Activated T-cell treated with anti-CD3 and anti-CD28 coated beads, Interleukin-2, amount 50 U/mL, for 4 hours (primary cell): ENCODE measurements around the gene KMT5B. TPM values are rescaled to one million over a fixed set of nuclear protein-coding genes. Genes with fewer than 3 reads are reported as not detected.
"Not testable (repeated sequence)": the region's sequence is repeated elsewhere in the genome, so short reads cannot be mapped to it uniquely, and the experiment has no call there.

Experiments used
- ATAC-seq, 2 donors: fragments of 200-7000 bp; cut with Tn5 transposase; one replicate each; pipeline ENCODE4 v1.10.0; 2021
- DNase-seq: peaks from one replicate; pipeline ENCODE4 v3.0.0-alpha.2; 2020
- H3K27me3 Mint-ChIP-seq: one replicate; pipeline ENCODE4 v1.8.0; 2021; ENCODE audit warnings: low read depth, mixed read lengths
- H3K36me3 Mint-ChIP-seq: one replicate; pipeline ENCODE4 v1.8.0; 2022; ENCODE audit warnings: mixed read lengths; ENCODE audit not compliant: insufficient read depth
- H3K4me1 Mint-ChIP-seq: one replicate; pipeline ENCODE4 v1.8.0; 2021; ENCODE audit warnings: low read depth, mixed read lengths
- H3K4me3 Mint-ChIP-seq: one replicate; pipeline ENCODE4 v1.8.0; 2021; ENCODE audit warnings: mild to moderate bottlenecking, moderate library complexity, mixed read lengths
- H3K9me3 Mint-ChIP-seq: one replicate; pipeline ENCODE4 v1.8.0; 2021; ENCODE audit warnings: mixed read lengths
- total RNA-seq, 3 donors: library from RNA; stranded (reverse); gene quantifications; one replicate each; pipeline ENCODE4 v1.2.1, GENCODE V29; 2021

KMT5B gene
- 10 to 100 TPM; 23.5 to 30.0 (median 25.7) TPM for total RNA-seq

DNA sequence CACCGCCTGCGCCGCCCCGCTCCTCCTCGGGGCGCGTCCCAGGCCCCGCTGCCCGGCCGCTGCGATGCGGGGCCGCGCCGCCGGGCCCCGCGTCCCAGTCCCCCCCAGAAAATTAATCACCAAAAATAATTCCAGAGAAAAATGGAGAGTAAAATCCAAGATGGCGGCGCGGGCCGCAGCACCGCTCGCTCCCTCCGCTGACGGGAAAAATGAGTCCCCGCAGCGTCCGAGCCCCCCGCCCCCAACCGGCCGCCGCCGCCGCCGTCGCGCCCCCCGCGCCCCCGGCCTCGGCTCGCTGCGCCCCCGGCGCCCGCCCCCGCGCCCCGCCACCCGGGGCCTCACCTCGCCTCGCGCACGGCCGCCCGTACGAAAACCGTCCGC is at the start of gene KMT5B:
KMT5B (minus strand) TSS at position 162 of the 381 bp plus-strand sequence. CDS start 23,220 bp downstream, outside the sequence.
- Mint-ChIP-seq H3K4me3 (peak within 1 kb of the TSS; percentile 87), H3K36me3 (no peaks in the 10 kb centered on the region), H3K27me3 (peaks cover 3% of the 10 kb centered on the region), H3K4me1 (peaks cover 44% of the 10 kb centered on the region), H3K9me3 (no peaks in the 10 kb centered on the region)
- ATAC-seq (peak; percentile 12 to 15), DNase-seq (peak; percentile 58)

DNA sequence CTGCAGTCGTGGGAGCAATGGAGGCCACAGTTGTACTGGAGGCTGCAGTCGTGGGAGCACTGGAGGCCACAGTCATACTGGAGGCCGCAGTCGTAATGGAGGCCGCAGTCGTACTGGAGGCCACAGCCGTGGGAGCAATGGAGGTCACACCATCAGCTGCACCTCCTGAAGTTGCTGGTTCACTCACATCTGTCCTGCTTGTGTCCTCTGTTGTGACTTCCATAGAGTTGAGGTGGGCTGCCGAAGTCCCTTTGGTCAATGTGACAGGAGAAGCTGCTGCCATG is 49.4 kb upstream of the KMT5B start:
- peaks cover 13% of the 10 kb centered on the region for H3K36me3 Mint-ChIP-seq
- no peak for ATAC-seq
- no peaks in the 10 kb centered on the region for H3K27me3 Mint-ChIP-seq
- no peak overlapping the region for H3K4me3 Mint-ChIP-seq
- peaks cover 2% of the 10 kb centered on the region for H3K4me1 Mint-ChIP-seq
- DNase-seq = no peak
- no peaks in the 10 kb centered on the region for H3K9me3 Mint-ChIP-seq

DNA sequence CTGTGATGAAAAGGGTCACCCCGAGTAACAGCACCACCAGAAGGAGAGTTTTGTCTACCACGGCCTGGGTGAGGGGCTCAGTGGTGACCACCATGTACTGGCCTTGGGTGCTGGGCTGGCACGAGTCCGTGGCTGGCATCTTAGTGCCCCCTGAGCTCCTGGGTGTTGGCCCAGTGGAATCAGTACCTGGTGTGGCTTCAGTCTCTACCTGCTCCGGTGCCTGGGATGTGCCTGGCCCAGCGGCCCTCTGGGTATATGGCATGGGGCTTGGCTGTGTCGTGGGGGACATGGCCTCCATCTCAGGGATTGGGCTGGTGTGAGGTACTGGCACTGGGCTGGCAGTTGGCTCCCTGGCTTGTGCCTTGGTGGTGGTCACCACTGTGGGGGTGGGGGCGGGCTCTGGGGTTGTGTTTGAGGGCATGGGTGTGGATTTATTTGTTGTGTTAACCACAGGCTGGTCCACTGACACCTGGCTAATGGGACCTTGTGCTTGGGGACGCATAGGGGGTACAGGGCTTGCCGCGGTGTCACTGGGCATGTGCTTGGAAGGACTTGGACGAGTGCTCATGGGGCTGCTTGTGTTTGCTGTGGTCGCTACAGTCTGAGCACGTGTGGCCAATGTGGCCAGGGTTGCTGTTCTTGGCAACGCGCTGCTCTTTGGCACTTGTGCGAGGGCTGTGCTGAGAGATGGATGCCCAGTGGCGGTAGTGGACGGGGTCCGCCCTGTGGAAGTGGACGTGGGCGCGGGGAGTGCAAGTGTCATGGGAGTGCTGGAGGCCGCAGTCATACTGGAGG is 48.9 kb upstream of the KMT5B start:
- no peak for DNase-seq
- peaks cover 13% of the 10 kb centered on the region for H3K36me3 Mint-ChIP-seq
- ATAC-seq = no peak
- no peaks in the 10 kb centered on the region for H3K9me3 Mint-ChIP-seq
- no peaks in the 10 kb centered on the region for H3K27me3 Mint-ChIP-seq
- peaks cover 3% of the 10 kb centered on the region for H3K4me1 Mint-ChIP-seq
- H3K4me3 Mint-ChIP-seq = no peak overlapping the region

DNA sequence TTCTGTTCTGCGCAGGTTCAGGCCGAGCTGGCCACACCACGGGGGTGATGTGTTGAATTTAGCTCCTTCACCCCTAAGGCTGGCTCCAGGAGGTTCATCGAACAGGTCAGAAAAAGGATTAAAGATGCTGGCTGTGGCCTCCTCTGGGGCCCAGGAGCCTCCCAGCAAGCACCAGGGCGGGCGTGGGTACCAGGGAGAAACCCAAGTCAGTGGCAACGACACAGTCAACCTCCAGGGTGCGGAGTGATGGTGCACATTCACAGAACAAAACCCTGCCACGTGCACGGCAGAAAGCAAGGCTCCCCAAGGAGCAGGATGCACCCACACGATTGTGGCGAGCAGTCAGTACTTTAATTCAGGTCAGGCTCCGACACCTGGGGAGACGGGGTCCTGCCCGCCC is 47.9 kb upstream of the KMT5B start:
- H3K27me3 Mint-ChIP-seq = no peaks in the 10 kb centered on the region
- no peak overlapping the region for H3K4me3 Mint-ChIP-seq
- no peaks in the 10 kb centered on the region for H3K9me3 Mint-ChIP-seq
- DNase-seq (no peak), ATAC-seq (no peak)
- H3K36me3 Mint-ChIP-seq = peaks cover 10% of the 10 kb centered on the region
- peaks cover 3% of the 10 kb centered on the region for H3K4me1 Mint-ChIP-seq

DNA sequence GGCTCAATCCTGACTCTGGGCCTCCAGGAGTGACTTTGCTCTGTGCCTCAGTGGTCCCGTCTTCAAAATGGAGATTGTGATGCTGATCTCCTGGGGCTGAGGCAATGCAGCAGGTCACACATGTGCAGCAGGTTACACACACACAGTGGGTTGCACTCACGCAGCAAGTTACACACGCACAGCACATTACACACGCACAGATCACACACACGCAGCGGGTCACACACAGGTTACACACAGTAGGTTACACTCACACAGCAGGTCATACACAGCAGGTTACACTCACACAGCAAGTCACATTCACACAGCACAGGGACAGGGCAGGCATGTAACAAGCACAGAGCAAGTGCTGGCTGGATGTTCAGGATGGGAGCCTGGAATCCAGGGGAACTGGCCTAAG is 47.4 kb upstream of the KMT5B start:
- ATAC-seq = no peak
- no peaks in the 10 kb centered on the region for H3K27me3 Mint-ChIP-seq
- H3K36me3 Mint-ChIP-seq = peaks cover 10% of the 10 kb centered on the region
- no peak overlapping the region for H3K4me3 Mint-ChIP-seq
- no peaks in the 10 kb centered on the region for H3K9me3 Mint-ChIP-seq
- H3K4me1 Mint-ChIP-seq = peaks cover 3% of the 10 kb centered on the region
- DNase-seq = no peak

DNA sequence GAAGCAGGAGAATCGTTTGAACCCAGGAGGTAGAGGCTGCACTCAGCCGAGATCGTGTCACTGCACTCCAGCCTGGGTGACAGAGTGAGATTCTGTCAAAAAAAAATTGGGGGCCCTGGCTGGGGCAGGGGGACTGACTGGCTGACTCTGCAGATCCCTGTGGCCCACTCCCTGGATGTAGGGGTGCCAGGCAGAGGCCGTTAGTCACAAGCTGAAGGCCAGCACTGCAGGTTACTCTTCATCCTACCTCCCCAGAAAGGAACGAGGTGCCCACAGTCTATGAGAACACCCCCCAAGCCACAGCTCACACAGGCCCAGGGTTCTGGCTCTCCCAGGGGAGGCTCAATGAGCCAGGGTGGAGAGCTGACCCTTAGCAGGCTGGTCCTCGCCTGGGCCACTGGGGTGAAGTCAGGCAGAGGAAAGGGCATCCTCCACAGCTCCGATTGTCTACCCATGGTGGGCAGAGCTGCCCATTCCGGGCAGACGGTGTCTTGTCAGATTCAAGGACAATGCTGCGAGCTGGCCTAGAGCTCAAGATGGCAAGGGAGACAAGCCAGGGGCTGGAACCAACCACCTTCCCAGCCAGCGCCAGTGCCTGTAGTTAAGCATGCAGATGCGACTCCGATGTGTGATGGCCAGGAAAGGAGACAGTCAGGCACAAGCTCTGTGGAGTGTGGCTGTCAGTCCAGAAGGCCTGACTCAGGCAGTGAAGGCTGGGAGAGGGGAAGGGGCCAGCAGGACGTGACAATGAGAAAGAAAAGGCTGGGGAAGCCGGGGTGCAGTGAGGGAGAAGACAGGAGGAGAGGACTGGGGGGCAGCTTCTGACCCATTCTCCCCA is 46.2 kb upstream of the KMT5B start:
- DNase-seq (no peak), ATAC-seq (no peak)
- no peaks in the 10 kb centered on the region for H3K27me3 Mint-ChIP-seq
- peaks cover 3% of the 10 kb centered on the region for H3K4me1 Mint-ChIP-seq
- peaks cover 10% of the 10 kb centered on the region for H3K36me3 Mint-ChIP-seq
- H3K9me3 Mint-ChIP-seq = no peaks in the 10 kb centered on the region
- H3K4me3 Mint-ChIP-seq = no peak overlapping the region

DNA sequence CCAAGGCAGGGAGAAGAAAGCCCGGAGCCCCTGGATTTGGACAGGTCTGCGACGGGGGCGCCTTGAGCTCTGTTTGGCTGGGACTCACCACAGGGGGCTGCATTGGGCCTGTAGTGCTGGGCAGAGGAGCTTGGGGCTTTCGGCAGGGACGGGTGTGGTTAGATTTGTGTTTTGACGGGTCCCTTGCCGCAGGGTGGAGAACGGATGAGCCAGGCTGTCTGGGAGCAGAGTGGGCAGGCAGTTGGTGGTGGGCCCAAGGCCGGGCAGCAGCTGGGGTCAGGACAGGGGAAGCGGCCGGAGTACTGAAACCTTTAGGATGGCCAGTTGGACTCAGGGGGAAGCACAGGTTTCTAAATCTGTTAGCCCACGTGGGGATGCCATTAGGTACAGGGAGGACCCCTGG is 45.3 kb upstream of the KMT5B start:
- no peaks in the 10 kb centered on the region for H3K27me3 Mint-ChIP-seq
- ATAC-seq (no peak), DNase-seq (no peak)
- H3K9me3 Mint-ChIP-seq = no peaks in the 10 kb centered on the region
- peaks cover 3% of the 10 kb centered on the region for H3K4me1 Mint-ChIP-seq
- H3K36me3 Mint-ChIP-seq = peaks cover 5% of the 10 kb centered on the region
- no peak overlapping the region for H3K4me3 Mint-ChIP-seq

DNA sequence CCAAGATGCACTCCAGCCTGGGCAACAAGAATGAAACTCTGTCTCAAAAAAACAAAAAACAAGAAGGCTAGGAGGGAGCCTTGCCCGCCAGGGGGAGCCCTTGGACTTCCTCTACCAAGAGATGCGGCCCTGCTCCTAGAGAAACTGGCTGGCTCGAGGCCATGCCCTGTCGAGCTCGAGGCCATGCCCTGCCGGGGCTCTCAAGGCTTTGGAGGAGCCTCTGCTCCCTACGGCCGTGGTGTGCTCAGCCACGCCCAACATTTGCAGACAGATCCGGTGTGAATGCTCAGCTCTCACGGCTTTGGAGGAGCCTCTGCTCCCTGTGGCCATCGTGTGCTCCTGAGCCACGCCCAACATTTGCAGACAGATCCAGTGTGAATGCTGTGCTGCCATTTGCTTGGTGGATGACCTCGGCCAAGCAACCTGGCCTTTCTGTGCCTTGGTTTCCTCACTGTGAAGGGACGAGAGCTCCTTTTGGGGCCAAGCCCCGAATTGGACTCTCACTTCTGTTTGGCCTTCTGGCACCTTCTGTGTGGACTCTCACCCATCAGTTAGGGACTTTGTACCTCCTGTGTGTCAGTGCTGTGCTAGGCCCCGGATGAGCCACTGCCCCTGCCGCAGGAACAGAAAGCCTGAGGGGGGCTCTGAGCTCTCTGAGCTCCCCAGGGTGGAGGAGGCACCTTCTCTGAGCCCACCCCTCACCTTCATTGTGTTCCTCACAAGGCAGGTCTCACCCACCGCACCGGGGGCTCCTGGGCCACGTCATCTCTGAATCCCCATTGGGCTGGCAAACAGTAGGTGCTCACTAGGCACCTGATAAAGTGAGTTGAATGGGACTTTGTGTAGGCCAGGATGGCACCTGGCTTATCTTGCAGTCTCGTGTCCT is 44.6 kb upstream of the KMT5B start:
- H3K36me3 Mint-ChIP-seq = peaks cover 5% of the 10 kb centered on the region
- H3K9me3 Mint-ChIP-seq = no peaks in the 10 kb centered on the region
- ATAC-seq = peak; percentile 93 to 94
- peak; percentile 96 for DNase-seq
- no peaks in the 10 kb centered on the region for H3K27me3 Mint-ChIP-seq
- H3K4me1 Mint-ChIP-seq = peaks cover 3% of the 10 kb centered on the region
- no peak overlapping the region for H3K4me3 Mint-ChIP-seq

DNA sequence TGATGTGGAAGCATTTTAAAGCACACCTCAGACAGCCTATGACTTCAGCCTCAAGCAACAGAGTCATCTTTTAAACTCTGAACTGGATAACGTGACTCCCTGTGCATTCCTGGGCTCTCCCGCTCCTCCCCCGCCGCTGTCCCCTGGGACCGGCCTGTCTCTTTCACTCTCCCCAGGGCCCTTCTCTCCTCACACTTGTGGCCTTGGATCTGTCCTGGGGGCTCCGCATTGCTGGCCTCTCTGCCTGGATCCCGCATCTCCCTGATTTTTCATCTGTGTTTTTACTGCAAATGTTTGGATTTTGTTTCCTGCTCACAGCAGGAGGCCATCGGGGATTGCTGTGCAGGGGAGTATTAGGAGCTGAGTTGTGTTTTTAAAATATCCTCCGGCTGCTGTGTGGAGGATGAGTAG is 43.2 kb upstream of the KMT5B start:
- no peaks in the 10 kb centered on the region for H3K27me3 Mint-ChIP-seq
- H3K36me3 Mint-ChIP-seq = no peaks in the 10 kb centered on the region
- no peaks in the 10 kb centered on the region for H3K9me3 Mint-ChIP-seq
- no peak overlapping the region for H3K4me3 Mint-ChIP-seq
- DNase-seq (no peak), ATAC-seq (no peak)
- peaks cover 3% of the 10 kb centered on the region for H3K4me1 Mint-ChIP-seq

DNA sequence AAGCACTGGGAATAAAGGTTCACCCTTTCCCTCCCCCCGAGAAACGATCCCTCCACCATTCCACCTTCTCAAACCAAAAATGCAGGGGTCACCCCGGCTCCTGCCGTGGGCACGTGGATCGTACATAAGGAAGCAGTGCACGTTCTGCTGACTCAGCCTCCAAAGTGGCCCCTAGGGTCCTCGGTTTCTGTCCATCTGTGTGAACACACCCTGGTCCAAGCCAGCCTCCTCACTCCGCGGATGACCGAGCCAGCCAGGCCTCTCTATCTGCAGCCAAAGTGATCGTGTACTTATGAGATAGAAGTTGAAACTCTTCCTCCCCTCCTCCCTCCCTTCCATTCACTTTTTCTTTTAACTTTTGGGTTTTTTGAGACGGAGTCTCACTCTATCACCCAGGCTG is 42.4 kb upstream of the KMT5B start:
- Mint-ChIP-seq H3K4me3 (no peak overlapping the region), H3K4me1 (peaks cover 3% of the 10 kb centered on the region), H3K27me3 (no peaks in the 10 kb centered on the region), H3K36me3 (no peaks in the 10 kb centered on the region), H3K9me3 (no peaks in the 10 kb centered on the region)
- ATAC-seq = no peak
- DNase-seq = no peak

DNA sequence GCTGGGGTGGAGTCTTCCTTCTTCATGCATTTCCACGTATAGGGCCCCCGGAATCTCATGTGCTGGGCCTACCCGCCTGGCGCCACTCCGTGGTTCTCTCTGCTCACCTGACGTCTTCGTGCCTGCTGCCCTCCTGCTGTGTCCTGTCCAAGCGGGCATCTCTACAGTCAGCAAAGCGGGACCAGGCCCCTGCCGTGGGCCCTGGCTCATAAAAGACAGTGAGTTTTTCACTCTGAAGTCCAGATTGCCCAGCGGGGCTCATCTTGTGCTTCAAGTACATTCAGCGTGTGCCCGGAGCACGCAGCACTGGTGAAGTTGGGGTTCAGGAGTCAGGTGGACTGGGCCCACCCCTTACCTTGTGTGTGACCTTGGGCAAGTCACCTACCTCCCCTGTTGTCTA is 41.3 kb upstream of the KMT5B start:
- DNase-seq = no peak
- no peak for ATAC-seq
- peaks cover 1% of the 10 kb centered on the region for H3K27me3 Mint-ChIP-seq
- peaks cover 3% of the 10 kb centered on the region for H3K4me1 Mint-ChIP-seq
- peaks cover 8% of the 10 kb centered on the region for H3K9me3 Mint-ChIP-seq
- no peak overlapping the region for H3K4me3 Mint-ChIP-seq
- H3K36me3 Mint-ChIP-seq = no peaks in the 10 kb centered on the region

DNA sequence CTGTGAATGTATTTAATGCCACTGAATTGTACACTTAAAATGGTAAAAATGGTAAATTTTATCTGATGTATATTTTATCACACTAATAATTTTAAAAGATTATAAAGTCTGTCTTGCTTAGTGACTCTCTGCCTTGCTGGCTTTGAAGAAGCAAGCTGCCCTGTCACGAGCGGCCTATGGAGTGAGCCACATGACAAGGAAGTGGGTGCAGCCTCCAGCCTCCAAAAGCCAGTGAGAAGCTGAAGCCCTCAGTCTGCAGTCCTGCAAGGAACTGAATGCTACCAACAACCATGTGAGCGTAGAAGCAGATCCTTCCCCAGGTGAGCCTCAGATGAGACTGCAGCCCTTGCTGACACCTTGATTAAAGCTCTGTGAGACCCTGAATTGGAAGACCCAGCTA is 38.7 kb upstream of the KMT5B start:
- H3K36me3 Mint-ChIP-seq = no peaks in the 10 kb centered on the region
- no peaks in the 10 kb centered on the region for H3K4me1 Mint-ChIP-seq
- peaks cover 1% of the 10 kb centered on the region for H3K27me3 Mint-ChIP-seq
- H3K4me3 Mint-ChIP-seq = no peak overlapping the region
- DNase-seq (no peak), ATAC-seq (no peak)
- H3K9me3 Mint-ChIP-seq = peaks cover 10% of the 10 kb centered on the region

DNA sequence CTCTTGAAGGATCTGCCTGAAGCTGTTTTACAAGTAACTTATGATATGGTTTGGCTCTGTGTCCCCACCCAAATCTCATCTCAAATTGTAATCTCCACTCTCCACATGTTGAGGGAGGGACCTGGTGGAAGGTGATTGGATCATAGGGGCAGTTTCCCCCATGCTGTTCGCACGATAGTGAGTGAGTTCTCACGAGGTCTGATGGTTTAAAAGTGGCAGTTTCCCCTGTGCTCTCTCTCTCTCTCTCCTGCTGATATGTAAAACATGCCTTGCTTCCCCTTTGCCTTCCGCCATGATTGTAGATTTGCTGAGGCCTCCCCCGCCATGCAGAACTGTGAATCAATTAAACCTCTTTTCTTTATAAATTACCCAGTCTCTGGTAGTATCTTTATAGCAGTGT is 31.8 kb upstream of the KMT5B start:
- not testable (repeated sequence) for ATAC-seq, H3K4me3 Mint-ChIP-seq, H3K4me1 Mint-ChIP-seq, H3K9me3 Mint-ChIP-seq, H3K36me3 Mint-ChIP-seq, DNase-seq, H3K27me3 Mint-ChIP-seq

DNA sequence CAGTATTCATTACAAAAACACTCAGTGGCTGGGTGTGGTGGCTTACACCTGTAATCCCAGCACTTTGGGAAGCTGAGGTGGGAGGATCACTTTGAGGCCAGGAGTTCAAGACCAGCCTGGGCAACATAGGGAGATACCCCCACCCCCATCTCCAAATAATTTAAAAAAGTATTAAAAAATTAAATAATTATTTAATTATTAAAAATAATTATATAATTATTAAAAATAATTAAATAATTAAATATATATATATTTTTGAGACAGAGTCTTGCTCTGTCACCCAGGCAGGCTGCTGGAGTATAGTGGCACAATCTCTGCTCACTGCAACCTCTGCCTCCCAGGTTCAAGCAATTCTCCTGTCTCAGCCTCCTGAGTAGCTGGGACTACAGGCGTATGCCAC is 30.8 kb upstream of the KMT5B start:
- H3K9me3 Mint-ChIP-seq, H3K27me3 Mint-ChIP-seq, H3K4me3 Mint-ChIP-seq, ATAC-seq, H3K36me3 Mint-ChIP-seq, DNase-seq, H3K4me1 Mint-ChIP-seq: not testable (repeated sequence)
